MM.1S (cell line): ENCODE measurements around the gene OSBP2.

Experiments
- DNase-seq: peaks from one replicate; pipeline ENCODE4 v3.0.0-alpha.2; 2015
- H2AFZ ChIP-seq: fragments of 300-600 bp; sonication (generic); 2 replicates; pipeline ENCODE4 v1.6.0; 2016; ENCODE audit warnings: antibody characterized with exemption, low read length
- H3F3A ChIP-seq: fragments of 300-600 bp; sonication (generic); 2 replicates; pipeline ENCODE4 v1.6.1; 2016; ENCODE audit warnings: mild to moderate bottlenecking, antibody characterized with exemption, low read length, moderate library complexity, mixed read lengths; ENCODE audit not compliant: insufficient read depth
- H3K27ac ChIP-seq: fragments of 300-600 bp; sonication (generic); 2 replicates; pipeline ENCODE4 v1.5.1; 2016; ENCODE audit warnings: mild to moderate bottlenecking, low read length
- H3K27me3 ChIP-seq: fragments of 300-600 bp; sonication (generic); replicated peaks from 2 replicates; pipeline ENCODE4 v1.6.0; 2016; ENCODE audit warnings: low read length; ENCODE audit not compliant: insufficient read depth
- H3K36me3 ChIP-seq: fragments of 300-600 bp; sonication (generic); replicated peaks from 2 replicates; pipeline ENCODE4 v1.6.1; 2016; ENCODE audit warnings: mild to moderate bottlenecking, low read length, mixed read lengths; ENCODE audit not compliant: insufficient read depth
- H3K4me1 ChIP-seq: fragments of 300-600 bp; sonication (generic); 2 replicates; pipeline ENCODE4 v1.6.1; 2016; ENCODE audit warnings: low read length, mixed read lengths
- H3K4me2 ChIP-seq: fragments of 300-600 bp; sonication (generic); 2 replicates; pipeline ENCODE4 v1.6.0; 2016; ENCODE audit warnings: low read depth, low read length
- H3K4me3 ChIP-seq: fragments of 300-600 bp; sonication (generic); 2 replicates; pipeline ENCODE4 v1.5.1; 2016; ENCODE audit warnings: low read length, mixed read lengths
- H3K79me2 ChIP-seq: fragments of 300-600 bp; sonication (generic); 2 replicates; pipeline ENCODE4 v1.6.1; 2016; ENCODE audit warnings: mixed run types, low read length, mixed read lengths
- H3K9ac ChIP-seq: fragments of 300-600 bp; sonication (generic); 2 replicates; pipeline ENCODE4 v1.6.1; 2016; ENCODE audit warnings: low read length, mixed read lengths
- H3K9me2 ChIP-seq: fragments of 300-600 bp; sonication (generic); replicated peaks from 2 replicates; pipeline ENCODE4 v1.6.1; 2016; ENCODE audit warnings: mild to moderate bottlenecking, low read length, mixed read lengths; ENCODE audit not compliant: insufficient read depth
- H3K9me3 ChIP-seq: fragments of 300-600 bp; sonication (generic); replicated peaks from 2 replicates; pipeline ENCODE4 v1.6.1; 2016; ENCODE audit warnings: mild to moderate bottlenecking, low read length, mixed read lengths; ENCODE audit not compliant: insufficient read depth
- H4K20me1 ChIP-seq: fragments of 300-600 bp; sonication (generic); 2 replicates; pipeline ENCODE4 v1.6.1; 2016; ENCODE audit warnings: mild to moderate bottlenecking, low read length, moderate library complexity, mixed read lengths; ENCODE audit not compliant: insufficient read depth
- CTCF ChIP-seq: fragments of 300-600 bp; sonication (generic); IDR thresholded peaks from 2 replicates; pipeline ENCODE4 v1.5.1; 2016; ENCODE audit warnings: antibody characterized with exemption, low read length, mixed read lengths
- EZH2 ChIP-seq: fragments of 300-600 bp; sonication (generic); optimal IDR thresholded peaks from 2 replicates; pipeline ENCODE3; 2017; ENCODE audit warnings: low read depth, mild to moderate bottlenecking, antibody characterized with exemption, low read length, mixed read lengths
- EZH2phosphoT487 ChIP-seq: fragments of 300-600 bp; sonication (generic); IDR thresholded peaks from 2 replicates; pipeline ENCODE4 v1.6.1; 2018; ENCODE audit warnings: antibody characterized with exemption, low read length

The OSBP2 gene

GRCh38 chr22:30751529-30751928 is 56.9 kb downstream of the OSBP2 start:
- H4K20me1 ChIP-seq = no peaks in the 10 kb centered on the region
- no peaks in the 10 kb centered on the region for H3F3A ChIP-seq
- DNase-seq = no peak
- H3K27me3 ChIP-seq = no peaks in the 10 kb centered on the region
- H3K4me3 ChIP-seq = no peak overlapping the region
- peaks cover 7% of the 10 kb centered on the region for H3K4me1 ChIP-seq
- no peak overlapping the region for H3K27ac ChIP-seq
- H3K9me3 ChIP-seq = no peaks in the 10 kb centered on the region
- no peak overlapping the region for H3K4me2 ChIP-seq
- no peaks in the 10 kb centered on the region for H3K36me3 ChIP-seq
- no peak overlapping the region for H3K9ac ChIP-seq
- H3K79me2 ChIP-seq = no peaks in the 10 kb centered on the region
- TF ChIP-seq CTCF (no peak), EZH2phosphoT487 (no peak), EZH2 (no peak)
- no peak overlapping the region for H2AFZ ChIP-seq
- H3K9me2 ChIP-seq = no peaks in the 10 kb centered on the region

GRCh38 chr22:30752771-30753170 is 58.1 kb downstream of the OSBP2 start:
- no peak for DNase-seq
- Histone ChIP-seq H3K9ac (no peak overlapping the region), H2AFZ (no peak overlapping the region), H3K36me3 (no peaks in the 10 kb centered on the region), H3K79me2 (no peaks in the 10 kb centered on the region), H4K20me1 (no peaks in the 10 kb centered on the region), H3K9me3 (no peaks in the 10 kb centered on the region), H3K4me3 (no peak overlapping the region), H3K4me1 (peaks cover 10% of the 10 kb centered on the region), H3K27me3 (no peaks in the 10 kb centered on the region), H3K9me2 (no peaks in the 10 kb centered on the region), H3F3A (no peaks in the 10 kb centered on the region), H3K27ac (no peak overlapping the region), H3K4me2 (no peak overlapping the region)
- TF ChIP-seq EZH2 = no peak
- no peak for TF ChIP-seq CTCF
- TF ChIP-seq EZH2phosphoT487 = no peak

GRCh38 chr22:30753701-30754100 is 59.0 kb downstream of the OSBP2 start:
- Histone ChIP-seq H3K27ac (no peak overlapping the region), H3K36me3 (no peaks in the 10 kb centered on the region), H3K9me3 (no peaks in the 10 kb centered on the region), H3K4me1 (peaks cover 12% of the 10 kb centered on the region), H3K27me3 (no peaks in the 10 kb centered on the region), H2AFZ (no peak overlapping the region), H3K4me2 (no peak overlapping the region), H3F3A (no peaks in the 10 kb centered on the region), H4K20me1 (no peaks in the 10 kb centered on the region), H3K4me3 (no peak overlapping the region), H3K9ac (no peak overlapping the region), H3K9me2 (no peaks in the 10 kb centered on the region), H3K79me2 (no peaks in the 10 kb centered on the region)
- TF ChIP-seq EZH2 (no peak), EZH2phosphoT487 (no peak), CTCF (no peak)
- no peak for DNase-seq
